Lower leg skin (tissue), 4 donors: ENCODE data around the gene TRMT61A. TPM values are rescaled to one million over a fixed set of nuclear protein-coding genes. Genes with fewer than 3 reads are reported as not detected.

Experiments
- DNase-seq, 2 donors: peaks; one replicate each; pipeline ENCODE4 v3.0.0-alpha.2; 2019; ENCODE audit warnings: low spot score in 2 of 2
- H3K4me3 ChIP-seq: fragments of 200-600 bp; sonication (generic); 2 replicates; pipeline ENCODE4 v1.5.1; 2017; ENCODE audit warnings: mild to moderate bottlenecking, low read depth; ENCODE audit not compliant: poor library complexity, severe bottlenecking
- CTCF ChIP-seq, 3 donors: fragments of 450-650 bp; IDR thresholded peaks; one replicate each; pipeline ENCODE4 v1.5.1; 2016; ENCODE audit warnings: antibody characterized with exemption in 3 of 3, mild to moderate bottlenecking in 3 of 3, moderate library complexity in 2 of 3
- POLR2A ChIP-seq, 2 donors: fragments of 450-650 bp; IDR thresholded peaks; one replicate each; pipeline ENCODE4 v1.6.1; 2016 to 2017; ENCODE audit warnings: antibody characterized with exemption in 2 of 2, mild to moderate bottlenecking in 1 of 2, moderate library complexity in 1 of 2
- WGBS, 2 donors: methylation state at CpG; one replicate each; pipeline ENCODE4 v1.1.5; 2018; 5-methylcytosine and 5-hydroxymethylcytosine counted together
- intact Hi-C: fragments of 100-400 bp; cut with DNase I; formaldehyde crosslinking; loops from one replicate; pipeline ENCODE4 v1.15.0; 2023; ENCODE audit warnings: low total_unique reads
- total RNA-seq, 4 donors: library from RNA; depleted of rRNA; stranded (reverse); fragments of >200 nt; gene quantifications; one replicate each; pipeline ENCODE4 v1.1.0, GENCODE V29; 2016

TRMT61A gene
- total RNA-seq, 4 donors from 2014 or later: 9.2 to 22.5 (median 16.0) TPM

DNA sequence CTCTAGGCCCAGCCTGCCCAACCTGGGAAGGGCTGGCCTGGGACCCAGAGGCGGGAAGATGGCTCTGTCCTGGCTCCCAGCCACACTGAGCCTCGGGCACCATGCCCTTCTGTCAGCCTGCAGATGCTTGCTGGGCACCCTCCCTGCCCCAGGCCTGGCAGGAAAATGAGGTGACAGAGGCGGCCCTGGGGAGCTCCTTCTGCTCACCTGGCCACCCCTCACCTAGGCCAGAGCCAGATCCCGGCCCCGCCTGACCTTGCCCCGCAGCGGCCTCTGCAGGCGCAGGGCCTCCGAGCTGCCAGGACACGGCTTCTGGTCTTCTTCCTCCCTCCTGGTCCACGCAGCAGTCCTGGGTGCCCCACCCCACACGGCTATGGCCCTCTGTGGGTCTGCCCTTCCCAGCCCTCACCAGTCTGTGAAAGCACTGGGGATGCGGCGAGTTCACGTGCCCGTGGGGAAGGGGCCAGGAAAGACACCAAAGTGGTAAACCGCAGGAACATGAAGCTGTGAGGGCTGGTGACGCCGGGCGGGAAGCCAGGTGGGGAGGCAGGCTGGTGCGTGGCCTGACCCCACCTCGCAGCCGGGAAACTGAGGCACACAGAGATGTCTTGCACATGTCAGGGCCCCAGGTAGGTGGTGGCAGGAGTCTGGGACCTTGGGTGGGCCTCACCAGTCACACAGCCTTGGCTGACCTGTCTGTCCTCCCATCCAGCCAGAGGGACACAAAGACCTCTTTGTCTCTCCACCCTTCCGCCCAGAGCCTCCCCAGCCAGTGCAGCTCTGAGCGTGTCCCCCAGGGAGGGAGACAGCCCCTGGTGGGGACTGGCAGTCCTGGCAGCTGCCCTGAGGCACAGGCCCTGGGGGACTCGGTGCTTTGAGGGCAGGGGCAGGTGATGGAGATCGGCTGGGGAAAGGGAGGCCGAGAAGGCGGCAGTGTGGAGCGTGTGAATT is 20.6 kb downstream of the TRMT61A start:
- DNase-seq: peak in 1 of 2 donors; percentile 87
- intact Hi-C loops: loop anchor here (5.0 kb wide), 1 partner anchor 47 kb away; no protein-coding TSS in a partner anchor
- TF ChIP-seq POLR2A (IDR thresholded peaks at IDR 0.05) (no peak), CTCF (IDR thresholded peaks at IDR 0.05) (no peak)
- H3K4me3 ChIP-seq: no peak overlapping the region
- WGBS, 2 donors: 45 to 56% methylated on average over 26 to 30 of the region's 30 CpGs

DNA sequence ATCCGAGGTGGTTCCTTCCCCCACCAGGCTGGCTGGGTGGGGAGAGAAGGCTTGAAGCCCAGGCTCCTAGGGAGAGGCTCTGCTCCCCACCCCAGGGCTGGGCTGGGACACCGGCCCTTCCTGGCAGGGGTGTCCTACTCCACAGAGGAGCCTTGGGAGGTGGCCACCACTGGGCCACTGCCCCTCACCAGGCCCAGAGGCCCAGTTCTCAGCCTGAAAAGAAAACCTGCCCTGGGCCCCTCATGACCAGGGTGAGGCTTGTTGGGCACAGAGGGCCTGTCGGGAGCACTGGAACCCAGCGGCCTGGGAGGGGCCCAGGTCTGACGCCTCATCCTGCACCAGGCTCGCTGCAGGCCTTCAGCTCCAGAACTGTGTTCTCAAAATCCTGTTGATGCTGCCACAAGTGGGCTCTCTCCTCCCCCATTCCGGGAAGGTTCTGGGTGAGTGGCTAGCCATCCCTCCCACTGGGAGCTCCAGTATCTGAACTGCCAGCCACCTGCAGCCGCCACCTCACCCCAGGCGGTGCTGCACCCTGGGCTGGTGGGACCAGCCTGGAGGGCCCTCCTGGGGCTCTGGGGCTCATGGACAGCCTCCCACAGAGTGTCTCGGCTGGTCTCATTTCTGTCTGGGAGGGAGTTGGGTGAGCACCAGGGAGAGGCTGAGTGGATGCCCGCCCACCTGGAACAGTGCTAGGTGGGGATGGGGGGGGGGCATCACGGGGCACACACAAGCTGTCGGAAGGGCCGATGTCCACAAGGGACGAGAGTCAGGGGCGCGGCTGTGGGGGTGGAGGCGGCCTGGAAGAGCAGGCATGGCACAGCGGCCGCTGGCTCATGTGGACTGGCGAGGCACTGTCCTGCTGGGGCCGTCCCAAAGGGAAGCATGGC is 21.7 kb downstream of the TRMT61A start:
- no peak overlapping the region for H3K4me3 ChIP-seq
- DNase-seq: peak in 1 of 2 donors; percentile 88
- no peak for TF ChIP-seq POLR2A (IDR thresholded peaks at IDR 0.05)
- no peak for TF ChIP-seq CTCF (IDR thresholded peaks at IDR 0.05)
- 42 to 51% methylated on average over 20 to 22 of the region's 22 CpGs for WGBS, 2 donors
- intact Hi-C loops: no loop called here

- 30 to 58% methylated on average over 17 of the region's 17 CpGs for WGBS, 2 donors
- DNase-seq: peak; percentile 42 to 90
- no peak overlapping the region for H3K4me3 ChIP-seq
- no peak for TF ChIP-seq CTCF (IDR thresholded peaks at IDR 0.05)
- TF ChIP-seq POLR2A (IDR thresholded peaks at IDR 0.05): no peak
- intact Hi-C loops: no loop called here
Observed at GRCh38 chr14:103551338-103551762, 22.4 kb downstream of the TRMT61A start.

- TF ChIP-seq POLR2A (IDR thresholded peaks at IDR 0.05) (no peak), CTCF (IDR thresholded peaks at IDR 0.05) (no peak)
- intact Hi-C loops: no loop called here
- peak; percentile 59 to 91 for DNase-seq
- WGBS, 2 donors: 29 to 32% methylated on average over 17 to 18 of the region's 18 CpGs
- H3K4me3 ChIP-seq: no peak overlapping the region
Observed at GRCh38 chr14:103552011-103552845, 23.2 kb downstream of the TRMT61A start.

- DNase-seq: no peak
- TF ChIP-seq CTCF (IDR thresholded peaks at IDR 0.05) (no peak), POLR2A (IDR thresholded peaks at IDR 0.05) (no peak)
- H3K4me3 ChIP-seq: no peak overlapping the region
- 83 to 84% methylated on average over 11 of the region's 11 CpGs for WGBS, 2 donors
- intact Hi-C loops: no loop called here
Observed at GRCh38 chr14:103552846-103553210, 23.8 kb downstream of the TRMT61A start.
